GM21576 (cell line): ENCODE data around the gene IRF2BPL.
A peak's percentile ranks its signal among the peaks of the same experiment; 100 is the strongest.

Experiments
- ATAC-seq: cut with Tn5 transposase; IDR thresholded peaks from one replicate; pipeline ENCODE4 v1.9.1; 2021; ENCODE audit warnings: mild to moderate bottlenecking, moderate library complexity; ENCODE audit not compliant: unreplicated experiment

Gene IRF2BPL

GRCh38 chr14:76993752-76994151 is 34.8 kb downstream of the IRF2BPL start:
- no peak for ATAC-seq

GRCh38 chr14:76990084-76990483 is 38.4 kb downstream of the IRF2BPL start:
- no peak for ATAC-seq

- ATAC-seq: no peak
Measured at GRCh38 chr14:76987956-76988520, 40.5 kb downstream of the IRF2BPL start.

GRCh38 chr14:76986231-76986565 is 42.3 kb downstream of the IRF2BPL start:
- no peak for ATAC-seq

- ATAC-seq: no peak
Measured at GRCh38 chr14:76985540-76986230, 42.8 kb downstream of the IRF2BPL start.

- no peak for ATAC-seq
Measured at GRCh38 chr14:76984787-76985375, 43.6 kb downstream of the IRF2BPL start.

- no peak for ATAC-seq
Measured at GRCh38 chr14:76984297-76984696, 44.2 kb downstream of the IRF2BPL start.

GRCh38 chr14:76981670-76982069 is 46.8 kb downstream of the IRF2BPL start:
- no peak for ATAC-seq

- ATAC-seq: peak; percentile 69
Measured at GRCh38 chr14:76977793-76978720, 50.5 kb downstream of the IRF2BPL start.

- no peak for ATAC-seq
Measured at GRCh38 chr14:76976240-76977005, 52.1 kb downstream of the IRF2BPL start.

- no peak for ATAC-seq
Measured at GRCh38 chr14:76975812-76976211, 52.7 kb downstream of the IRF2BPL start.

GRCh38 chr14:76975051-76975450 is 53.5 kb downstream of the IRF2BPL start:
- no peak for ATAC-seq
